ENCODE measurements around the gene SLC9A1.
A peak's percentile ranks its signal among the peaks of the same experiment; 100 is the strongest.

DNA sequence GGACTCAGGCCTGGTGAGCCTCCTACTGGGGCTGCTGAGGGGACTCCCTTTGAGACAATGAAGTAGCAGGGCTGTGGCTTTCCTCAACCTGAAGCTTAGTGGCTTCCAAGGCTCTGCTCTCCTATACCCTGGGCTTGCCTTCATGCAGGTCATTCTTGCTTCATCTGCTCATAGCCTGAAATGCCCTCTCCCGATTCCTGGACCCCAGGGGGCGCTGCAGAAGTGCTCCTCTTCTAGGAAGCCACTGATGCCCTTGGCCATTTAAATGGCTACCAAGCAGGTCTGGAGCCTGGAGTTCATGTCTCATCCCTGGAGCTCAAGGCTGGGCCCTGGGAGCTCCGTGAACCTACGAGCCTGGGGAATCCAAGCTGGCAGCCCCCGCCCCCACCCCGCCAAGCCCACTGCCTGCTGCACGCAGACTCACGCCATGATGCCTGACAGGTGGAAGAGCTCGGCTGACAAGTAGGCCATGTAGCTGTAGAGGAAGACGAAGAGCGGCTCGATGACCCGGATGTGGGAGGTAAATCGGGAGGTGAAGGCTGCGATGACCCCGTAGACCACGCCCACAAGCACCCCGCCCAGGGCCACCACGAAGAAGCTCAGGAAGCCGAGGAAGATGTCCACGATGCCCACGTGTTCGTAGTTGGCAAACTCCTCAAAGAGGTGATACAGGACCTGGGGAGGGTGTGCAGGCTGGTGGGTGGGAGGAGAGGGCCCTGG, 45.7 kb downstream of the SLC9A1 start:
- TF ChIP-seq, protein P1, sequence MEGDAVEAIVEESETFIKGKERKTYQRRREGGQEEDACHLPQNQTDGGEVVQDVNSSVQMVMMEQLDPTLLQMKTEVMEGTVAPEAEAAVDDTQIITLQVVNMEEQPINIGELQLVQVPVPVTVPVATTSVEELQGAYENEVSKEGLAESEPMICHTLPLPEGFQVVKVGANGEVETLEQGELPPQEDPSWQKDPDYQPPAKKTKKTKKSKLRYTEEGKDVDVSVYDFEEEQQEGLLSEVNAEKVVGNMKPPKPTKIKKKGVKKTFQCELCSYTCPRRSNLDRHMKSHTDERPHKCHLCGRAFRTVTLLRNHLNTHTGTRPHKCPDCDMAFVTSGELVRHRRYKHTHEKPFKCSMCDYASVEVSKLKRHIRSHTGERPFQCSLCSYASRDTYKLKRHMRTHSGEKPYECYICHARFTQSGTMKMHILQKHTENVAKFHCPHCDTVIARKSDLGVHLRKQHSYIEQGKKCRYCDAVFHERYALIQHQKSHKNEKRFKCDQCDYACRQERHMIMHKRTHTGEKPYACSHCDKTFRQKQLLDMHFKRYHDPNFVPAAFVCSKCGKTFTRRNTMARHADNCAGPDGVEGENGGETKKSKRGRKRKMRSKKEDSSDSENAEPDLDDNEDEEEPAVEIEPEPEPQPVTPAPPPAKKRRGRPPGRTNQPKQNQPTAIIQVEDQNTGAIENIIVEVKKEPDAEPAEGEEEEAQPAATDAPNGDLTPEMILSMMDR (IDR thresholded peaks at IDR 0.05) = peak in 2 of 4 experiments; percentile 18 to 26
- TF ChIP-seq POLR2A (IDR thresholded peaks at IDR 0.05) (no peak), POLR2AphosphoS5 (IDR thresholded peaks at IDR 0.05) (no peak)
